KG1 (cell line): ENCODE data around the gene USP54.

Experiments used
- DNase-seq: peaks from one replicate; lab custom pipeline; 2025; lab: John Stamatoyannopoulos, UW

Gene USP54

DNA sequence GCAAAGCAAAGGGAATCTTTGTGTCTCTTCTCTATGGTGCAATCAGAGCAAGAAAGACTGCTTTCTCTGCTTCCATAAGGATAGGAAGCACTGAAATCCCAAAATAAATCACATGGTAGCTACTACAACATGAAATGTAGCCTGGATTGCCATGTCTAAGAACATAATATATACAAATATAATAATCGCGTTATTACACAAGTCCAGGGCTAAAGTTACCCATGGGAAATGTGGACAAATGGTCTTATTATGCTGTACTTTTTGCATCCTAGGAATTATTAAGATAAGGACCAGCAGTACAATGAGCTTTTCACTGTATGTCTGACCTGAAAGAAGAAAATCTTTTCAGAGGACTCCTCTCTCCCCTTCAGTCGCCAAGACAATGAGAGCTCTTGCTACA, 71.8 kb downstream of the USP54 start:
- no peak for DNase-seq

DNA sequence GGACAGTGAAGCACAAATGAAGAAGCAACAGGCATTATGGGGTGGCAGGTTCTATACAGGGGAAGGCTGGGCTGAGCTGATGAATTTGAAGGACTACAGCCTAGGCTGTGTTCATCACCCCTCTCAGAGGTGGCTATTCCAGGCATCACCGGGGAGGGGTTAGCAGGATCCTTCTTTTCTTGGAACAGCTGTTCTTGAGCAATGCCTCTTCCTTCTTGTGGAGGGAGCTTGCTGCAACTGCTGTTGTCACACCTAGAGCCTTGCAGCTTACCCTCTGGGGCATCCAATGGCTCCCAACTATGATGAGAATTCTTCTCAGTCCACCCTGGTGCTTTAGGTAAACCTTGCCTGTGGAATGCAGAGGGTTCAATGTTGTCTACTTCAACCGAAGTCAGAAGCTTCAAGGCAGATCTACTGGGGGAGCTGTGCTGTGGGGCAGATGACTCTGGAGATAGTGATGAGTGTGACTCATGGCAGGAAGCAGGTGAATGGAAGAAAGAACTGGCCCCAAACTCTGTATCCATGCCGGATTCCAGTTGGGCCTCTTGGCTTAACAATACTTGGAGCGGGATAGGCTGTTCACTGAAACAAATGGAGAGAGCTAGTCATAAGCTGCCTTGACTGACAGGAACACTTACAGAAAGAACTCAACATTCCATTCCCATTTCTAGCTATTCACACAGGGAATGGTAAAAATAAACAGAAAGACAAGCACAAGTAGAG, 73.8 kb downstream of the USP54 start:
- DNase-seq, result no peak

DNA sequence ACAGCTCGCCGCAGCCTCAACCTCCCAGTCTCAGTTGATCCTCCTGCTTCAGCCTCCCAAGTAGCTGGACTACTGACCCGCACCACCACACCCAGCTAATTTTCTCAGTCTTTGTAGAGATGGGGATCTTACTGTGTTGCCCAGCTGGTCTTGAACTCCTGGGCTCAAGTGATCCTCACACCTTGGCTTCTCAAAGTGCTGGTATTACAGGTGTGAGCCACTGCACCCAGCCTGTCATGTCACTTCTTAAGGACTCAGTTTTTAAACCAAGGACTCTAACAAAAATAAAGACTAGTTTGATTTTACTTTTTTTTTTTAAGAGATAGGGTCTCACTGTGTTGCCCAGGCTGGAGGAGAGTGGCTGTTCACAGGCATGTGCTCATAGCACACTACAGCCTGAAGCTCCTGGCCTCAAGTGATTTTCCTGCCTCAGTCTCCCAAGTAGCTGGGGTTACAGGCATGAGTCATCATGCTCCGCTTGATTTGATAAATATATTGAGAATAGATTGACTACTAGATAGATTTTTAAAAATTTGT, 78.9 kb downstream of the USP54 start:
- DNase-seq, result no peak

DNA sequence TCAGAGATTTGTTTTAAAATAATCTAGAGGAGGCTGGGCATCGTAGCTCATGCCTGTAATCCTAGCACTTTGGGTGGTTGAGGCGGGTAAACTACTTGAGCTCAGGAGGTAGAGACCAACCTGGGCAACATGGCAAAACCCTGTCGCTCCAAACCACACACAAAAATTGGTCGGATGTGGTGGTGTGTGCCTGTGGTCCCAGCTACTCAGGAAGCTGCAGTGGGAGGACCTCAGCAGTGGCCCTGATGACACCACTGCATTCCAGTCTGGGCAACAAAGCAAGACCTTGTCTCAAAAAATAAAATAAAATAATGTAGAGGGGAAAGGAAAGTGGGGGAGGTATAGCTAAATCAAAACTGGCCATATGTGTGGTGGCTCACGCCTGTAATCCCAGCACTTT, 81.4 kb downstream of the USP54 start:
- DNase-seq, result no peak

- no peak for DNase-seq
Observed at GRCh38 chr10:73506491-73506890, 84.7 kb downstream of the USP54 start.

DNA sequence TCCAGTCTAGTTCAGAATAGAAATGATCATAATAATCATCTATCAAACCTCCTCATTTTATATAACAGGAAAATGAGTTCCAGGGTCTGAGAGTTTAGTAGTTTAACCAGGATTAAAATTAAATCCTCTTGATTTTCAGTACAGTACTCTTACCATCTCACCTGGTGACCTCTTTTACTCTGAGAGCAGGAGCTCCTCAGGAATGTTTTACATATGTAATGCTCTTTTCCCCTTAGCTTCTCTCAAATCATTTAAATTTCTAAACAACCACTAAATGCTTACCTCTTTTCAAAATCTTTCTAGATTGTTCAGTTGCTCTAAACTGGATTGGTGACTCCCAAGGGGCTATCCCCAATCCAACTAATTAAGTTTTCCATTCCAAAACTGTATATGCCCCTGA, 85.1 kb downstream of the USP54 start:
- no peak for DNase-seq

DNA sequence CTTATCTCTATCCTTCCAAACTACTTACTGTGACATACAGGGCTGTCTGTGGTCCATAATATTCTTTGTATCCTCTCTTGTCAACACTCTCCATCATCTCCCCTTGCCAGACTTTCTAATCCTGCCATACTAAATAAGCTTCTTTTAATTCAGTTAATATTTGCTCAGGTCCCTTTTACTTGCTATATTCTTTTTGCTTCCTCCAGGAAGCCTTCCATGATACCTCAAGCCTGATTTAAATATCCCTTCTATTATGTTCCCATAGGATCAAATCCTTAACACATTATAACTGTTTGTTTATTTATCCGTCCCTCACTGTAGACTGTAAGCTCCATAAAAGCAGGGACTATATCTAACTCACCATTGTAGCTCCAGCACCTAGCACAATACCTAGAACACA, 88.1 kb downstream of the USP54 start:
- no peak for DNase-seq

GRCh38 chr10:73501651-73502050, 89.5 kb downstream of the USP54 start:
- no peak for DNase-seq

GRCh38 chr10:73497623-73498022, 93.5 kb downstream of the USP54 start:
- no peak for DNase-seq

DNA sequence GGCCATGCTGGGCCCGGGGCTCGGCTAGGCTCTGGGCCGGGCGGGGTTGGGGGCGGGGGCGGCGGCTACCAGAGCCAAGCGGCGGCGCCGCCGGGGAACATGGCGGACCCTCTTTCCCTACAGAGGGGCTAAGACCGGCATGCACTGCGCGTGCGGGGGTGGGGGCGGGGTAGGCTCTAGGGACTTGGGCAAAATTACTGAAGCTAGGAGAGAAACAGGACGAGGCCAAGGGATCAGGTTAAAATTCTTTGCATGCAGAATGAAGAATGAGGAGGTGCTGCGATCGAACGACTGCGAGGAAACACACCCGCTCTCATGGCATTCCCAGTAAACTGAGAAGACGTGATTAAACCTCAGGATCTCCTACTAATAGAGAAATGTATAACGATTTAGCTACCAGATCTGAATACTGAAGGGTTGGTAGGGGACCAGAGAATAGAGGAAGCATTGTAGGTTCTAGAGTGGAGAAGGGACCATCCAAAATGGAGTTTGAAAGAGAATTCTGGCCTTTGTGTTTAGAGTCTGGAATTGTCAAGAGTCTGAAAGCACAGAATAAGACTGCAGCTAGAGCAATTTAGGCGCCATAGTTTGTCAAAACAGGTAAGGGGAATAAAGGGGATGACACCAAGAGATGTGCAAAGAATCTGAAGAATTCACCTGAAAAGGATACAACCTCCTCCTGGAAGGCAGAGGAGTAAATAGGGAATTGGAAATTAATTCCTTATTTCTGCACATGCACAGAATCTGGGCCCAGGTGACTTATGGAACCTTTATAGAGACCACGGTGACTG, 95.1 kb downstream of the USP54 start, which contains the start of gene PPP3CB:
PPP3CB (minus strand) TSS at position 141 of the 791 bp plus-strand sequence; CDS start at position 6, 135 bp downstream.
- peak; percentile 80 for DNase-seq

DNA sequence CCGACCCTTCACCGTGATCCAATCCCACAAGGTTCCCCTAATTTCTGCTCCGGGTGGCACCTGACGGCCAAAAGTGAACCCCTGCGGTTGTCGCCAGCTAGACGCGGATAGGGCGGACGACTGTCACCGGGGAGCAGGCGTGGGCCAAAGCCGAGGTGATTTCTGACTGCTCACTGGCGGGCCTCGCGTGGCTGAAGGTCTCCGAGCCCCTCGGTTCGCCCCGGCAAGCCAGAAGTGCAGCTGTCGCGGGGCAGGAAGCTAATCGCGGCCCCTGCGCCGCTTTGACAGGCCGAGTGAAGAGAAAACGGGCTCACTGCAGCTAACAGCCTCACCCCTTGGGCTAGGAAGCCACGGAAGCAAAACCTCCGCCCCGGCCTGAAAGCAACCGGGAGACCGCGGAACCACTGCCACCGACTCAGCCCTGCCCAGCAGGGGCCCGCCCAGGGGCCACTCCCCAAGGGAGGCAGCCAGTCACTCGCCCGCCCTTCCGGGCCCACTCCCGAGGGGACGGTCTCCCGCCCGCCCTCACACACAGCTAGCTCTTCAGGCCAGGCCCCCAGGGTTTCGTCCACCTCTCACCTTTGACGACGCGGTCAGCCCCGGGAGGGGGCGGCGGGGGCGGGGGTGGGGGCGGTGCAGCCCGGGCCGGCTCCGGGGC, 95.8 kb downstream of the USP54 start:
- DNase-seq, result peak; percentile 84

DNA sequence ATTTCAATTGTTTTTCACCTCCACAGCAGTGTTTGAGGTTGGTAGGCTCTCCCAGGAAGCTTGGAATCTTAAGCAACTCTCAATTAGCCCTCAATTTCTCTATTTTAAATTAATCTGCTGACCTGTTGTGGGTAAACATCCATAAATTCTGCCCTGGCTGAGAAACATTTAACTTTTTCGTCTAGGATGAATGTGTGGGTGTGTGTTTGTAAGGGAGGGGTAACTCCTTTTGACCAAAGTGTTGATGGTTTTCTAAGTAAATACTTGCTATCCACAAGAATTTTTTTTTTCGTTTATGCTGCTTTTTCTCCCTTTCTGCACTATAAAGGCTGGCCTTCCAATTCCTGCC, 96.3 kb downstream of the USP54 start:
- no peak for DNase-seq

GRCh38 chr10:73494213-73494612, 96.9 kb downstream of the USP54 start:
- no peak for DNase-seq

- no peak for DNase-seq
Observed at GRCh38 chr10:73493781-73494180, 97.4 kb downstream of the USP54 start.

GRCh38 chr10:73486601-73487000, 104.5 kb downstream of the USP54 start:
- no peak for DNase-seq

DNA sequence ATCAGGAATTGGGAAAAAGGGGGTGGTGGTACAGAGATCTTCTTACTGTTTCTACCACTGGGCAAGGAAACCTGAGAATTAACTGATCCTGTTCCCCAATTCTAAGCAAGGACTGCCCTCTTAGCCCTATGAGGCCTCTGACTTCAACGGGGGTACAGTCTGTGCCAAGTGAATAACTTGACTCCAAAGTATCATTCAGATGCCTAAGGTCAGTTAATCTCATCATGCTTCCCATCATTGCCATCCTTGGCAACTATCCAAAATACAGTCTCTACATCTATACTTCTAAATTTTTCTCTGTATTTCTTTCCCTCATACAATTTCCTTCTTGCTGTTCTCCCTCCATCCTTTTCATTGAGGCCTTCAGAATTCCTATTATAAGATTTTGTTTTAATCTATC, 105.8 kb downstream of the USP54 start:
- DNase-seq, result no peak

DNA sequence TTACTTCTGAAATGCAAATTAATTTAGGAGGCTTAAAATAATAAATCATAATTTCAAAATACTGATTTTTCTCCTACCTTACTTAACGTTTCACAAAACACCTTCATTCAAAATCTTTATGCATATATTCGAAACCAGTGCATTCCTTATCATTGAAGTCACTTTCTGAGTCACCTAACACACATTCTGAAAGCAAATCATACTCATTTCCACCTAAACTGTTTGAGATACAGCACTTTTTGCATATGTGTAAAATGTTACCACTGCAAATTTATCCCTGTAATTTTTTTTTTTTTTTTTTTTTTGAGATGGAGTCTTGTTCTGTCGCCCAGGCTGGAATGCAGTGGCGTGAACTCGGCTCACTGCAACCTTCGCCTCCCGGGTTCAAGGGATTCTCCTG, 111.0 kb downstream of the USP54 start:
- no peak for DNase-seq

- DNase-seq, result no peak
Observed at GRCh38 chr10:73478636-73479035, 112.5 kb downstream of the USP54 start.

GRCh38 chr10:73471226-73471625, 119.9 kb downstream of the USP54 start:
- no peak for DNase-seq

GRCh38 chr10:73469579-73469978, 121.6 kb downstream of the USP54 start:
- no peak for DNase-seq

GRCh38 chr10:73467206-73467605, 123.9 kb downstream of the USP54 start:
- no peak for DNase-seq

DNA sequence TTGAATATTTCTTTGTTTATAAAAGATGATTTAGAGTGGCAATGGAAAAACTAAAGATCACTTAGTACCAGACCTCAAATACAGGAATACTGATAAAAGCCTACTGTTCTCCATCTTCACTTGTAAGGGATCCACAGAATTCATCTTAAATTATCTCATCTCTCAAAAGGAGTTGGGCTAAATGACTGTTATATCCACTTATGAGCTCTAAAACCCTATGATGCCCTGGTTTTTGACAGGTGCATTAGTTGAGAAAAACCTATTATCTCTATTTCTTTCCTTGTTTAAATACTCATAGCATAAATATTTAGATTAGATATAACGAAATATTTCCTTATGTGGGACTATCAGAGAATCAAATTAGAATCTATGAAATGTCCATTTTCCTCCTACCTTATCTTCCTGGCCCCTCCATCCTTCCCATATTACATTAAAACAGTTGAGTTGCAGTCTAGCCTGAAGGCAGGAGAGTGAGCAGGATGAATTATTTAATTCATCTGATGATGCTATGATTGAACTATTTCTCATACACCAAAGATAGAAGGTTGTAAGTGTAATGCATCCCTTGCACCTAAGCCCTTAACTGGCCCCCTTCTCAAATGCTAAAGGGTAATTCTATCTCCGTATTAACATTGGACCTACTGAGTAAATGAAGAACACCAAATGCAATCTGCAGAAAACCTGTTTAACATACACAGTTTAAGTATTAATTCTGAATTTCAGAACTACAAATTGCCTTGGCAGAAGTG, 125.0 kb downstream of the USP54 start:
- no peak for DNase-seq
